ENCODE measurements around the gene IPCEF1. TPM values are rescaled to one million over a fixed set of nuclear protein-coding genes. Genes with fewer than 3 reads are reported as not detected.

IPCEF1 gene
- total and polyA plus RNA-seq, 4 donors, result 0.46 to 2.8 (median 1.3) TPM

GRCh38 chr6:154367336-154367735 is 10.7 kb upstream of the IPCEF1 start:
- no peak overlapping the region for H3K9ac ChIP-seq (ENCODE audit: low read depth in 1 of 2, low read length in 2 of 2)
- H3K27me3 ChIP-seq (ENCODE audit: control insufficient read depth in 4 of 4, insufficient read depth in 4 of 4, low read length in 3 of 4), result no peaks in the 10 kb centered on the region
- no peak for DNase-seq (ENCODE audit: low spot score)
- no peaks in the 10 kb centered on the region for H3K9me3 ChIP-seq (ENCODE audit: control insufficient read depth in 4 of 4, low read length in 3 of 4)
- peak overlapping the region in 1 of 2 donors; percentile 70 for H3K27ac ChIP-seq (ENCODE audit: low read depth in 1 of 2, low read length in 2 of 2)
- H3K36me3 ChIP-seq (ENCODE audit: control insufficient read depth in 4 of 4, insufficient read depth in 3 of 4, low read depth in 1 of 4, low read length in 3 of 4), result no peaks in the 10 kb centered on the region
- no peak overlapping the region for H3K4me3 ChIP-seq (ENCODE audit: low read depth in 1 of 3, low read length in 3 of 3)
- WGBS, result 90% methylated on average over 5 of the region's 5 CpGs
- peaks cover 2 to 11% (median 3%) of the 10 kb centered on the region in 4 donors for H3K4me1 ChIP-seq (ENCODE audit: control insufficient read depth in 4 of 4, insufficient read depth in 4 of 4, low read length in 3 of 4)
- TF ChIP-seq HNF4G (IDR thresholded peaks at IDR 0.05) (no peak), RAD21 (IDR thresholded peaks at IDR 0.05) (no peak), JUND (IDR thresholded peaks at IDR 0.05) (no peak), REST (IDR thresholded peaks at IDR 0.05) (no peak), ATF3 (IDR thresholded peaks at IDR 0.05) (no peak), RXRA (IDR thresholded peaks at IDR 0.05) (no peak), SP1 (IDR thresholded peaks at IDR 0.05) (no peak), FOXA2 (IDR thresholded peaks at IDR 0.05) (no peak), FOXA1 (IDR thresholded peaks at IDR 0.05) (no peak)

- Histone ChIP-seq H3K36me3 (ENCODE audit: control insufficient read depth in 4 of 4, insufficient read depth in 3 of 4, low read depth in 1 of 4, low read length in 3 of 4) (no peaks in the 10 kb centered on the region), H3K27me3 (ENCODE audit: control insufficient read depth in 4 of 4, insufficient read depth in 4 of 4, low read length in 3 of 4) (no peaks in the 10 kb centered on the region), H3K27ac (ENCODE audit: low read depth in 1 of 2, low read length in 2 of 2) (no peak overlapping the region), H3K9ac (ENCODE audit: low read depth in 1 of 2, low read length in 2 of 2) (no peak overlapping the region), H3K4me1 (ENCODE audit: control insufficient read depth in 4 of 4, insufficient read depth in 4 of 4, low read length in 3 of 4) (peaks cover 2 to 11% (median 3%) of the 10 kb centered on the region in 4 donors), H3K9me3 (ENCODE audit: control insufficient read depth in 4 of 4, low read length in 3 of 4) (no peaks in the 10 kb centered on the region), H3K4me3 (ENCODE audit: low read depth in 1 of 3, low read length in 3 of 3) (no peak overlapping the region)
- DNase-seq (ENCODE audit: low spot score), result no peak
- WGBS, result 86% methylated on average over 4 of the region's 4 CpGs
- no peak for TF ChIP-seq TAF1 (conservative IDR thresholded peaks at IDR 0.05)
- TF ChIP-seq, protein P1, sequence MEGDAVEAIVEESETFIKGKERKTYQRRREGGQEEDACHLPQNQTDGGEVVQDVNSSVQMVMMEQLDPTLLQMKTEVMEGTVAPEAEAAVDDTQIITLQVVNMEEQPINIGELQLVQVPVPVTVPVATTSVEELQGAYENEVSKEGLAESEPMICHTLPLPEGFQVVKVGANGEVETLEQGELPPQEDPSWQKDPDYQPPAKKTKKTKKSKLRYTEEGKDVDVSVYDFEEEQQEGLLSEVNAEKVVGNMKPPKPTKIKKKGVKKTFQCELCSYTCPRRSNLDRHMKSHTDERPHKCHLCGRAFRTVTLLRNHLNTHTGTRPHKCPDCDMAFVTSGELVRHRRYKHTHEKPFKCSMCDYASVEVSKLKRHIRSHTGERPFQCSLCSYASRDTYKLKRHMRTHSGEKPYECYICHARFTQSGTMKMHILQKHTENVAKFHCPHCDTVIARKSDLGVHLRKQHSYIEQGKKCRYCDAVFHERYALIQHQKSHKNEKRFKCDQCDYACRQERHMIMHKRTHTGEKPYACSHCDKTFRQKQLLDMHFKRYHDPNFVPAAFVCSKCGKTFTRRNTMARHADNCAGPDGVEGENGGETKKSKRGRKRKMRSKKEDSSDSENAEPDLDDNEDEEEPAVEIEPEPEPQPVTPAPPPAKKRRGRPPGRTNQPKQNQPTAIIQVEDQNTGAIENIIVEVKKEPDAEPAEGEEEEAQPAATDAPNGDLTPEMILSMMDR (IDR thresholded peaks at IDR 0.05; ENCODE audit: low read depth, low read length, missing input control), result no peak
- TF ChIP-seq YY1 (IDR thresholded peaks at IDR 0.05), result no peak
- no peak for TF ChIP-seq RXRA (IDR thresholded peaks at IDR 0.05)
- TF ChIP-seq MAX (IDR thresholded peaks at IDR 0.05), result no peak
- TF ChIP-seq SP1 (IDR thresholded peaks at IDR 0.05), result no peak
- TF ChIP-seq, protein P2, sequence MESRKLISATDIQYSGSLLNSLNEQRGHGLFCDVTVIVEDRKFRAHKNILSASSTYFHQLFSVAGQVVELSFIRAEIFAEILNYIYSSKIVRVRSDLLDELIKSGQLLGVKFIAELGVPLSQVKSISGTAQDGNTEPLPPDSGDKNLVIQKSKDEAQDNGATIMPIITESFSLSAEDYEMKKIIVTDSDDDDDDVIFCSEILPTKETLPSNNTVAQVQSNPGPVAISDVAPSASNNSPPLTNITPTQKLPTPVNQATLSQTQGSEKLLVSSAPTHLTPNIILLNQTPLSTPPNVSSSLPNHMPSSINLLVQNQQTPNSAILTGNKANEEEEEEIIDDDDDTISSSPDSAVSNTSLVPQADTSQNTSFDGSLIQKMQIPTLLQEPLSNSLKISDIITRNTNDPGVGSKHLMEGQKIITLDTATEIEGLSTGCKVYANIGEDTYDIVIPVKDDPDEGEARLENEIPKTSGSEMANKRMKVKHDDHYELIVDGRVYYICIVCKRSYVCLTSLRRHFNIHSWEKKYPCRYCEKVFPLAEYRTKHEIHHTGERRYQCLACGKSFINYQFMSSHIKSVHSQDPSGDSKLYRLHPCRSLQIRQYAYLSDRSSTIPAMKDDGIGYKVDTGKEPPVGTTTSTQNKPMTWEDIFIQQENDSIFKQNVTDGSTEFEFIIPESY (IDR thresholded peaks at IDR 0.05), result no peak
- no peak for TF ChIP-seq FOXA1 (IDR thresholded peaks at IDR 0.05)
- no peak for TF ChIP-seq ATF3 (IDR thresholded peaks at IDR 0.05)
- TF ChIP-seq RAD21 (IDR thresholded peaks at IDR 0.05), result no peak
- TF ChIP-seq HNF4A (conservative IDR thresholded peaks at IDR 0.05), result no peak
- no peak for TF ChIP-seq EGR1 (IDR thresholded peaks at IDR 0.05; ENCODE audit: low read depth in 2 of 2)
- no peak for TF ChIP-seq HNF4G (IDR thresholded peaks at IDR 0.05)
- TF ChIP-seq GABPA (IDR thresholded peaks at IDR 0.05 in 1 of 2, conservative IDR thresholded peaks at IDR 0.05 in 1 of 2), result no peak
- no peak for TF ChIP-seq FOXA2 (IDR thresholded peaks at IDR 0.05)
- TF ChIP-seq JUND (IDR thresholded peaks at IDR 0.05), result no peak
- no peak for TF ChIP-seq REST (IDR thresholded peaks at IDR 0.05)
- no peak for TF ChIP-seq NR2F2 (IDR thresholded peaks at IDR 0.05)
These were observed 7.2 kb upstream of the IPCEF1 start for GRCh38 chr6:154363821-154364220.

Data from liver (tissue), 9 donors.